ENCODE data around the gene IL16. TPM values are rescaled to one million over a fixed set of nuclear protein-coding genes. Genes with fewer than 3 reads are reported as not detected.
"Not testable (repeated sequence)": the region's sequence is repeated elsewhere in the genome, so short reads cannot be mapped to it uniquely, and the experiment has no call there.

Gene IL16
- total RNA-seq, 2 experiments from 2014 or later = 76.0 to 81.3 TPM

- Histone ChIP-seq H3K4me2 (ENCODE audit: low read length) (no peak overlapping the region), H3K4me1 (ENCODE audit: insufficient read depth, low read length, poor library complexity, severe bottlenecking) (peaks cover 33% of the 10 kb centered on the region), H3K79me2 (ENCODE audit: insufficient read depth, low read depth, low read length) (no peaks in the 10 kb centered on the region), H3K36me3 (ENCODE audit: insufficient read depth, low read length) (no peaks in the 10 kb centered on the region), H2AFZ (ENCODE audit: low read length) (no peak overlapping the region), H4K20me1 (ENCODE audit: insufficient read depth, low read length) (no peaks in the 10 kb centered on the region), H3K9me3 (ENCODE audit: low read length) (no peaks in the 10 kb centered on the region), H3K9me2 (ENCODE audit: insufficient read depth, low read length) (no peaks in the 10 kb centered on the region), H3K27ac (ENCODE audit: low read depth, low read length, poor library complexity, severe bottlenecking) (no peak overlapping the region), H3K4me3 (ENCODE audit: low read depth, low read length, poor library complexity, severe bottlenecking) (no peak overlapping the region)
- intact Hi-C loops (cut with micrococcal nuclease; ENCODE audit: unreplicated experiment) = loop anchor here (5.0 to 10.0 kb wide), 2 partner anchors 176 to 223 kb away; no protein-coding TSS in a partner anchor
- no TSS peak for BruUV-seq (replicated peaks)
- DNase-seq (ENCODE audit: low spot score) = no peak
- no peak for TF ChIP-seq EZH2phosphoT487 (IDR thresholded peaks at IDR 0.05; ENCODE audit: borderline replicate concordance, low read depth, low read length)
- no peak for TF ChIP-seq CTCF (conservative IDR thresholded peaks at IDR 0.05; ENCODE audit: low read length)
- ChIA-PET CTCF (ENCODE audit: unreplicated experiment) (no interaction called here), POLR2A (no interaction called here)
These were observed 133.8 kb downstream of the IL16 start for GRCh38 chr15:81330366-81331090.

GRCh38 chr15:81331141-81331540, 134.5 kb downstream of the IL16 start:
- H4K20me1 ChIP-seq (ENCODE audit: insufficient read depth, low read length); DNase-seq (ENCODE audit: low spot score); BruUV-seq (replicated peaks); H3K4me3 ChIP-seq (ENCODE audit: low read depth, low read length, poor library complexity, severe bottlenecking); H3K36me3 ChIP-seq (ENCODE audit: insufficient read depth, low read length); H3K4me2 ChIP-seq (ENCODE audit: low read length); H3K79me2 ChIP-seq (ENCODE audit: insufficient read depth, low read depth, low read length); H3K9me3 ChIP-seq (ENCODE audit: low read length); H2AFZ ChIP-seq (ENCODE audit: low read length); H3K27ac ChIP-seq (ENCODE audit: low read depth, low read length, poor library complexity, severe bottlenecking); POLR2A ChIA-PET; CTCF ChIA-PET (ENCODE audit: unreplicated experiment); H3K9me2 ChIP-seq (ENCODE audit: insufficient read depth, low read length): not testable (repeated sequence)
- peaks cover 34% of the 10 kb centered on the region for H3K4me1 ChIP-seq (ENCODE audit: insufficient read depth, low read length, poor library complexity, severe bottlenecking)
- intact Hi-C loops (cut with micrococcal nuclease; ENCODE audit: unreplicated experiment) = loop anchor here (5.0 to 10.0 kb wide), 2 partner anchors 176 to 224 kb away; no protein-coding TSS in a partner anchor

GRCh38 chr15:81331600-81331999, 134.9 kb downstream of the IL16 start:
- DNase-seq (ENCODE audit: low spot score) = no peak
- Histone ChIP-seq H3K9me2 (ENCODE audit: insufficient read depth, low read length) (no peaks in the 10 kb centered on the region), H2AFZ (ENCODE audit: low read length) (no peak overlapping the region), H3K36me3 (ENCODE audit: insufficient read depth, low read length) (no peaks in the 10 kb centered on the region), H3K9me3 (ENCODE audit: low read length) (no peaks in the 10 kb centered on the region), H3K27ac (ENCODE audit: low read depth, low read length, poor library complexity, severe bottlenecking) (no peak overlapping the region), H3K4me3 (ENCODE audit: low read depth, low read length, poor library complexity, severe bottlenecking) (no peak overlapping the region), H3K4me1 (ENCODE audit: insufficient read depth, low read length, poor library complexity, severe bottlenecking) (peaks cover 38% of the 10 kb centered on the region), H3K4me2 (ENCODE audit: low read length) (no peak overlapping the region), H3K79me2 (ENCODE audit: insufficient read depth, low read depth, low read length) (no peaks in the 10 kb centered on the region), H4K20me1 (ENCODE audit: insufficient read depth, low read length) (no peaks in the 10 kb centered on the region)
- intact Hi-C loops (cut with micrococcal nuclease; ENCODE audit: unreplicated experiment) = loop anchor here (5.0 to 10.0 kb wide), 2 partner anchors 177 to 224 kb away; no protein-coding TSS in a partner anchor
- POLR2A ChIA-PET = interaction anchor here (1.4 kb wide), 1 partner anchor 36 kb away, joined by 3 read pairs; no protein-coding TSS in a partner anchor
- no TSS peak for BruUV-seq (replicated peaks)
- CTCF ChIA-PET (ENCODE audit: unreplicated experiment) = no interaction called here
- no peak for TF ChIP-seq EZH2phosphoT487 (IDR thresholded peaks at IDR 0.05; ENCODE audit: borderline replicate concordance, low read depth, low read length)
- no peak for TF ChIP-seq CTCF (conservative IDR thresholded peaks at IDR 0.05; ENCODE audit: low read length)

All from OCI-LY7 (cell line).